COLO668 (cell line): ENCODE measurements around the gene TBC1D1.

Source experiments
- DNase-seq: peaks from one replicate; lab custom pipeline; 2025; ENCODE audit not compliant: unreplicated experiment; lab: John Stamatoyannopoulos, UW

The TBC1D1 gene

GRCh38 chr4:38119668-38120385, 228.9 kb downstream of the TBC1D1 start:
- DNase-seq = peak; percentile 41

GRCh38 chr4:38120772-38121171, 229.9 kb downstream of the TBC1D1 start:
- no peak for DNase-seq

DNA sequence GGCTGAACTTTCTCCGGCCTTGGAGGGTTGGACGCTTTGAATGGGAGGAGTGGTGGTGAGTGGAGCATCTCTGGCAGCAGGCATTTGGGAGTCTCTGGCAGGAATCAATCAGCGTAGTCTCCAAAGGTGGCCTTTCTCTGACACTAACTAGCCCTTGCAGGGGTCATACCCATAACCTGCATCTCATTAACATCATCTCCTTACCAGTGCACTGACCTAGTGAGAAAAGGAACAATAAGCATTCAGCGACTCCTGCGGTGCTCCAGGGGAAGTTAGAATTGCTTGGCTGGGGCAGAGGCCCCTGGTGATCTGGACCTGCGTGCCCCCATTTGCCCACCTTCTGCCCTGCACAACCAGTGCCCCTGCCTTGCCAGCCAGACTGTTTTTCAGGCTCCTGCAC, 231.2 kb downstream of the TBC1D1 start:
- no peak for DNase-seq

- no peak for DNase-seq
Observed at GRCh38 chr4:38123555-38123954, 232.7 kb downstream of the TBC1D1 start.

GRCh38 chr4:38124961-38125360, 234.1 kb downstream of the TBC1D1 start:
- no peak for DNase-seq

GRCh38 chr4:38125816-38126215, 234.9 kb downstream of the TBC1D1 start:
- no peak for DNase-seq

DNA sequence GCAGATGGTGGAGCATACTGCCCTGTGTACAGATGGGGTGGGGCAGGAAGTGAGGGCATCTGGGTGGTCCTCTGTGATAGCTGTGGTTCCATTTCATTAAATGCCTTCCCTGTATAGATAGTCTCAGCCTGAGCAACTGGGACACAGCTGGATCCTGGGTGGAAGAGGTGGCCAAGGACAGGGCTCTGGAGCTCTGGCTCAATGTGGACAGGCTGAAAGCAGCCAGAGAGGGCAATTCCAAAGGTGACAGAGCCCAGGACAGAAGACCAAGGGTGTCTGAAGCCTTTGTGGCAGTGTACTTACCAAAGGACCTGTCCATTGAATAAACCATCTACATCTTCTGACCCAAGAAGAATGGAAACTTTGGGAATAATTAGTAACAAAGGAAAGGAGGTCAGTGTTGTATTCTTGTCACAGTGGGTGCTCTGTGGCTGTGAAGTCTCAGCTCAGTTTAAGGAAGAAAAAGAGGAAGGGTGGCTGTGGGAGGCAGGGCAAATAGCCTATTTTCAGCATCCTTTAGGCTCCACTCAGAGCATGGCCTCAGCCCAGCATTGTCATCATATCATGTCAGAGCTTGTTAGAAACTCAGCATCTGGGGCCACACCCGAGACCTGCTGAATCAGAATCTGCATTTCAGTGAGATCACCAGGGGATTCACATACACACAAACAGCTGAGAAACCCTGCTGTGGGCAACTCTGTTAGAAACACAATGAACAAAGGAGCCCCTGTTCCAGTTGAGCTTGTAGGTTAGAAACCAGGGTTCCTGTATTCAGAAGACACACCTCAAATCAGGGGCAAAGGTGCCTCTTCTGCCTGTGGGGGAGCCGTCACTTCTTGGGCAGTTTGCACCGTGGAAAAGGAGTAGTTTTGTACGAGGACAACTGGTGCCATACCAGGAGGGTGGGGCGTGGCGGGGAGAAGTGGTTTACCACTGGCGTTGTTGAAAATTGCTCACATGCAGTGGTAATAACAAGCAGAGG, 237.9 kb downstream of the TBC1D1 start:
- DNase-seq = peak; percentile 41

GRCh38 chr4:38129460-38130227, 238.8 kb downstream of the TBC1D1 start:
- DNase-seq = no peak

DNA sequence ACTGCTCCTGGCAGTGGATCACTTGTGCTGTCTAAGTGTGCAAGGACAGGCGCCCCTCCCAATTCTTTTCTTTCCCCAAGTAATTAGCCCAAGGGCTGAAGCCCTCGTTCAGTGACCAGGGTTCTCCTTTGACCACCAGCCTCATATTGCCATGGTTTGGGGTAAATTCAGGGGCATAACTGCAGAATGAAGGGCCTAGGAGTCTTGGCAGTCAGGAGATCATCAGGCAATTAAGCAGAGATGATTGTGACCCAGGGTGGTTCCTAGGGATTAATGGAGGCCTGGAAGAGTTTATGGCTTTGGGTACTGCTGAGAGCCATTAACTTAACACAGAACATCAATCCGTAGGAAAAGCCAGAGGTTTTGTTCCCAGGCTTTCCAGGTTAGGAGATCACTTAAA, 240.0 kb downstream of the TBC1D1 start:
- DNase-seq = no peak

GRCh38 chr4:38131371-38132091, 240.6 kb downstream of the TBC1D1 start:
- peak; percentile 65 for DNase-seq

DNA sequence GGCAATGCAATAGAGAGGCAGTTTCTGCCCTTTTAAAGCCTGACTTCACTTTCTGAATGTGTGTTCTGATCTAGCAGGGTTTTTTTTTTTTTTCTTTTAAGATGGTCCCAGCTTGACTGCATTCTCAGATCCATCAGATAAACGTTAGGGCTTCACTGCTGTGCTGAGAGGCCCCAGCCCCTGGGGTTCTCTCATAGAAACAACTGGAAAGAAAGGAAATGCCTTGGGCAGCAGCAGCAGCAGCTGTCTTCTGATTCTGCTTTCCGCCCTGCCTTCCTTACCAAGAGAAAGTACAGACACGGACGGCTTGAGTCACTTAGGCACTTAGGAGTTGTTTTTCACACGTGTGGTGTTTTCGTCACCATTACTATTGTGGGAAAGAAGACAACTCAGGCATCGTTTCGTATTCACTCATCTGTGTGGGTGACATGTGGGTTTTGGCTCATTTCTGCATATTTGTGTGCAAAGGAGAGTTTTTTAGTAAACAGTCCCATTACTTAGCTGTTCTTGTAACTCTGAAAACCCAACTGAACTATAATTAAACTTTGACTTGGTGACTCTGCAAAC, 241.3 kb downstream of the TBC1D1 start:
- peak; percentile 10 for DNase-seq

DNA sequence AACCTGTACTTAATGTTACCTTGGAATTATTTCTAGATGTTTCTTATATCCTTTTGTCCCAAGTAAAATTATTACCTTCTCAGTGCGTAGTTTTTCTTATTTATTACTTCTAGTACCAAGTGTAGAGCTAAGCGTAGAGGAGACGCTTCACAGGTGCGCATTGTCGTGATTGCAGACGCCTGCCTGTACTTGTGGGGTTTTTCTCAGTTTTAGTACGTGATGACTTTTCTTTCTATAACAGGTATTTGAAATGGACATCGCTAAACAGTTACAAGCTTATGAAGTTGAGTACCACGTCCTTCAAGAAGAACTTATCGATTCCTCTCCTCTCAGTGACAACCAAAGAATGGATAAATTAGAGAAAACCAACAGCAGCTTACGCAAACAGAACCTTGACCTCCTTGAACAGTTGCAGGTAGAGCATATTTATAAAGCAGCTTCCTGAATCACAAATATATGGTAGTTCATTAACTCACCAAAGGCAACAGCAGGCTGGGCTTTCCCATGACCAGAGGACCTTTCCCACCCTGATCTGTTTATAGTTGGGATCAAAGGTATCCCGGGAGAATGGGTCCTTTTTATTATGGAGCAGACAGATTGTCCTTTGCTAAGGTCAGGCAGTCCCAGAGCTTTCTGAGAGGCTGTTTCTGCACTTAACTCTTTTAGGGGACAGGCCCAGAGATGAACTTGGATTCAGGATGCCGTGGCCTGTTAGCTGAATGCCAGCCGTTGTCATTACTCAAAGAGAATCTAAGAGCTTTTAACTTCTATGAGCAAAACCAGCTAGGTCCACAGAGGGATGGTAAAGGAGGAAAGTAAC, 242.2 kb downstream of the TBC1D1 start:
- peak; percentile 62 for DNase-seq

GRCh38 chr4:38133711-38134480, 243.0 kb downstream of the TBC1D1 start:
- no peak for DNase-seq

- DNase-seq = no peak
Observed at GRCh38 chr4:38135201-38135600, 244.3 kb downstream of the TBC1D1 start.

DNA sequence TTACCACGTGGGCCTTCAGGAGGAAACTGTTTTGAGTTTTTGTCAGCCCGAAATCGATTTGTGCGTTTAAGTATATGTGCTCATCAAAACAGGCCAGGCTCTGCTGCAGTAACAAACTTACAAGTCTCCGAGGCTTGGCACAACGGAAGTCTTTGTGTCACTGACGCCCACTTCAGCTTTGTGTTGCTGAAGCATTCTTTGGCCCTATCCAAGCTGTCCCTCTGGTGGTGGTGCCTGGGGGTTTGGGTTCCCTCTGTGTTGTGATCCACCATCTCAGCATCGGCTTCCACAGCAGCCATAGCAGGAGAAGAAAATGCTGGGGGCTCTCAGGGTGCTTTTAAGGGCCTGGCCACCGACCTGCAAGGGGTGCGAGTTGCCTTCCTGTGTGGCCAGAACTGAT, 245.7 kb downstream of the TBC1D1 start:
- no peak for DNase-seq

DNA sequence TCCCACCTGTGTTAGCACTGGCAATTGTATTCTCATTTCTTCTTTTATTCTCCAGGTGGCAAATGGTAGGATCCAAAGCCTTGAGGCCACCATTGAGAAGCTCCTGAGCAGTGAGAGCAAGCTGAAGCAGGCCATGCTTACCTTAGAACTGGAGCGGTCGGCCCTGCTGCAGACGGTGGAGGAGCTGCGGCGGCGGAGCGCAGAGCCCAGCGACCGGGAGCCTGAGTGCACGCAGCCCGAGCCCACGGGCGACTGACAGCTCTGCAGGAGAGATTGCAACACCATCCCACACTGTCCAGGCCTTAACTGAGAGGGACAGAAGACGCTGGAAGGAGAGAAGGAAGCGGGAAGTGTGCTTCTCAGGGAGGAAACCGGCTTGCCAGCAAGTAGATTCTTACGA, 246.2 kb downstream of the TBC1D1 start:
- no peak for DNase-seq

DNA sequence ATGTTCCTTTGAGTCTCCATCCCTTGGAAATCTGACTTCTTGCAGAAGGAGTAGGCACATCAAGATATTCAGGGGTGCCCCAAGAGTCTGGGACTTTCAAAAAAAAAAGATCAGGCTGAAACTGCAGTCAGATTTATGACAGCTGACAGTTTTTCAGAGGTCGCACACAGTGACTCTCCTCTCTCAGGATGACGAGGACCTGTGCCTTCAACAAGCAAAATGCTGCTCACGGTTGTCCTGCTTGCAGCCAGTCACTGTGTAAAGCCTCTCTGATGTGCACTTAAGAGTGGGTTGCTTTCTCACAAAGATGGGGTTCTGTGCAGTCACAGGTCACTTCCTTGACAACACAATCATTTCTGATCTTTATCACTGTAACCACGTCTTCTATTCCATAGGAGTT, 247.5 kb downstream of the TBC1D1 start:
- DNase-seq = no peak

GRCh38 chr4:38139187-38139586, 248.3 kb downstream of the TBC1D1 start:
- no peak for DNase-seq
